BE2C (cell line): Measurements from ENCODE around the gene C1QTNF1.

Experiments used
- DNase-seq: peaks from one replicate; pipeline ENCODE4 v3.0.0-alpha.2; 2020
- H3K27me3 ChIP-seq: fragments of 250-450 bp; sonication (Bioruptor Pico); 2 replicates; pipeline ENCODE4 v1.5.1; 2020; ENCODE audit warnings: mild to moderate bottlenecking
- H3K36me3 ChIP-seq: fragments of 250-450 bp; sonication (Bioruptor Pico); 2 replicates; pipeline ENCODE4 v1.5.1; 2020; ENCODE audit warnings: mild to moderate bottlenecking
- H3K4me1 ChIP-seq: fragments of 250-450 bp; sonication (Bioruptor Pico); 2 replicates; pipeline ENCODE4 v1.5.1; 2020
- H3K4me3 ChIP-seq: 2 replicates; pipeline ENCODE4 v1.5.1; 2011; ENCODE audit warnings: low read depth, low read length
- H3K9me3 ChIP-seq: fragments of 250-450 bp; sonication (Bioruptor Pico); 2 replicates; pipeline ENCODE4 v1.5.1; 2020
- TF ChIP-seq, protein P1 (sequence below): IDR thresholded peaks from 2 replicates; pipeline ENCODE4 v1.5.1; 2012; ENCODE audit warnings: mild to moderate bottlenecking, low read depth, low read length

Gene C1QTNF1

DNA sequence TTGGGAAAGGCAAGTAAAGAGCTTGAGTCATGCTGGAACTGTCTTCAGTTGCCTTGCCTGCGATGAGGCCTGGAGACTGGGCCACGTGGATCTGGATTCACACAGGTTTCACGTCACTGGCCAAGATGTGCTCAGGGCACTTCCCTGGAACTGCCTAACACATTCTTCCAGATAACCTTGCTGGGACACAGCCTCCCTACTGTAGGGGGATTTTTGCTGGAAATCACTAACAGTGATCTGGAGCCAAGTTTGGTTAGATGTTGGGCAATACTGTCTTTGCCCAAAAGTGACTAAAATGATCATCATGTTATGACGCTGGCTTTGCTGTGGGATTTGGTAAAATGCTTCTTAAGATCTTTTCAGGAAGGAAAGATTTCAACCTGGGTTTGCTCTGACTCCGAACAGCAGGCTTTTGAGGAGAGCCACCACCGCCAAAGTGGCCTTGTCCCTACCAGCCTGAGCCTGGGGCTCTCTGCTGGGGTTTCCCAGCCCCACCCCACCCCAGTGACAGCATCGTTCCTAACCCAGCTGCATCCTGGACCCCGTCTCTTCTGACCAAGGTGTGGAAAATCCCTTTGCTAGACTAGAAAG is 14.7 kb downstream of the C1QTNF1 start:
- no peak overlapping the region for H3K4me3 ChIP-seq
- H3K36me3 ChIP-seq = no peaks in the 10 kb centered on the region
- H3K9me3 ChIP-seq = no peaks in the 10 kb centered on the region
- H3K27me3 ChIP-seq = no peaks in the 10 kb centered on the region
- no peaks in the 10 kb centered on the region for H3K4me1 ChIP-seq
- TF ChIP-seq, protein P1, sequence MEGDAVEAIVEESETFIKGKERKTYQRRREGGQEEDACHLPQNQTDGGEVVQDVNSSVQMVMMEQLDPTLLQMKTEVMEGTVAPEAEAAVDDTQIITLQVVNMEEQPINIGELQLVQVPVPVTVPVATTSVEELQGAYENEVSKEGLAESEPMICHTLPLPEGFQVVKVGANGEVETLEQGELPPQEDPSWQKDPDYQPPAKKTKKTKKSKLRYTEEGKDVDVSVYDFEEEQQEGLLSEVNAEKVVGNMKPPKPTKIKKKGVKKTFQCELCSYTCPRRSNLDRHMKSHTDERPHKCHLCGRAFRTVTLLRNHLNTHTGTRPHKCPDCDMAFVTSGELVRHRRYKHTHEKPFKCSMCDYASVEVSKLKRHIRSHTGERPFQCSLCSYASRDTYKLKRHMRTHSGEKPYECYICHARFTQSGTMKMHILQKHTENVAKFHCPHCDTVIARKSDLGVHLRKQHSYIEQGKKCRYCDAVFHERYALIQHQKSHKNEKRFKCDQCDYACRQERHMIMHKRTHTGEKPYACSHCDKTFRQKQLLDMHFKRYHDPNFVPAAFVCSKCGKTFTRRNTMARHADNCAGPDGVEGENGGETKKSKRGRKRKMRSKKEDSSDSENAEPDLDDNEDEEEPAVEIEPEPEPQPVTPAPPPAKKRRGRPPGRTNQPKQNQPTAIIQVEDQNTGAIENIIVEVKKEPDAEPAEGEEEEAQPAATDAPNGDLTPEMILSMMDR = no peak
- no peak for DNase-seq

- TF ChIP-seq, protein P1 = no peak
- H3K4me3 ChIP-seq = no peak overlapping the region
- H3K27me3 ChIP-seq = no peaks in the 10 kb centered on the region
- H3K9me3 ChIP-seq = no peaks in the 10 kb centered on the region
- DNase-seq = no peak
- H3K36me3 ChIP-seq = no peaks in the 10 kb centered on the region
- H3K4me1 ChIP-seq = no peaks in the 10 kb centered on the region
Measured at GRCh38 chr17:79039171-79039570, 15.2 kb downstream of the C1QTNF1 start.

- no peaks in the 10 kb centered on the region for H3K36me3 ChIP-seq
- H3K4me1 ChIP-seq = no peaks in the 10 kb centered on the region
- H3K4me3 ChIP-seq = no peak overlapping the region
- DNase-seq = no peak
- TF ChIP-seq, protein P1 = no peak
- no peaks in the 10 kb centered on the region for H3K9me3 ChIP-seq
- H3K27me3 ChIP-seq = no peaks in the 10 kb centered on the region
Measured at GRCh38 chr17:79039886-79040285, 15.9 kb downstream of the C1QTNF1 start.

DNA sequence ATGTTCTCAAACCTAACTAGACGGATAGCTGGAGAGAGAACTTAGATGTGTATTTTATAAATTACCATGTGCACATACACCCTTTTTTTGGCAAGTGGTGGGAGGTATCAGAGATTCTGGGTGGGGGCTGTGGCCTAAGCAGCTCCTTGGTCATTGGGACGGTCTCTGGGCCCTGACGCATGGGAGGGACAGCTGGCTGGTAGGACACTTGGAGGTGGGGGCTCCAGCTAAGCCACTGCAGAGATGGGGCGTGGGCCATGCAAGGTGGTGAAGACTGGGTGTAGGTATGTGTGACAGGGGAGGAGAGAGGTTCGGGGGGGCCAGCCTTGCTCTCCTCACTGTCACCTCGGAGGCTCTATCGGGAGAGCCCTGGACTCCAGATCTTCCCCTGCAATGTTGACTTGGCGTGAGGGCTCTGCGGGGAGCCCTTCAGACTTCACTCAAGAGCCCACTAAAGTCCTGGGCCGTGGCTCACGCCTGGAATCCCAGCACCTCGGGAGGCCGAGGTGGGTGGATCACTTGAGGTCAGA is 17.1 kb downstream of the C1QTNF1 start:
- Histone ChIP-seq H3K36me3 (no peaks in the 10 kb centered on the region), H3K9me3 (no peaks in the 10 kb centered on the region), H3K27me3 (no peaks in the 10 kb centered on the region), H3K4me3 (no peak overlapping the region), H3K4me1 (peaks cover 1% of the 10 kb centered on the region)
- DNase-seq = no peak
- TF ChIP-seq, protein P1 = no peak

DNA sequence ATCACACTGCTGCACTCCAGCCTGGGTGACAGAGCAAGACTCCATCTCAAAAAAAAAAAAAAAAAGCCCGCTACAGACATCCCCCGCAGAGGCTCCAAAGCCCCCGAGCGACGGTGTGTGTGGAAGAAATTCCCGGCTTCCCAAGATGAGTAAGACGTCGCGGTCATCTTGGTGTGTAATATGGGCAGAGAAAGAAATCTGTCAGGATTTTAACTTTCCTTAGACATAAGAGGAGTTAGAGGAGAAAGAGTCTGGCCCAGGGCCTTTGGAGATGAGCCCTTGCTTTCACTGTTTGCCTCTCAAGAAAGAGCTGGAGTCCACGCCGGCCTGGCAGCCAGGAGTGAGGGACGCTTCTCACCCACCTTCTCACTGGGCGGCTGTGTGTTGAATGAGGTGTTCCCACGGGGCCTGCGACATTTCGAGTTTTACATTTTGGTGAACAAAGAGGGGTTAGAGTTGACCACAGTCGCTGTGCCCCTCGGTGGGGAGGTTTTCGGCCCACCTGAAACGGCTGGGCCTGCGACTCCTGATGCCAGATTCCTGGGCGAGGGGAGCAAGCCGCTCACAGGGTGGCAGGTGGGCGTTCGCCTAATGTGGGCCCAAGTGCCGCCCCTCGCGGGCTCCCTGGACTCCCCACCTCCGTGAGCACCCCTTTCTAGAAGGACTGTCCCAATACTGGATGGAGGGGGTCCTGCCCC is 17.9 kb downstream of the C1QTNF1 start:
- Histone ChIP-seq H3K4me3 (no peak overlapping the region), H3K4me1 (peaks cover 5% of the 10 kb centered on the region), H3K9me3 (no peaks in the 10 kb centered on the region), H3K36me3 (no peaks in the 10 kb centered on the region), H3K27me3 (no peaks in the 10 kb centered on the region)
- TF ChIP-seq, protein P1 = no peak
- DNase-seq = no peak
